Calu3 (cell line): ENCODE measurements around the gene WNK2. TPM values are rescaled to one million over a fixed set of nuclear protein-coding genes. Genes with fewer than 3 reads are reported as not detected.
"Not testable (repeated sequence)": the region's sequence is repeated elsewhere in the genome, so short reads cannot be mapped to it uniquely, and the experiment has no call there.

Experiments used
- BruUV-seq: library from RNA; stranded (reverse); fragments of 400-500 nt; replicated peaks from 2 replicates; lab custom pipeline; 2021; lab: Mats Ljungman, UMichigan
- CTCF ChIA-PET: fragments of 300-600 bp; sonication (Branson Sonifier 250); formaldehyde crosslinking; loops from one replicate; lab custom pipeline; 2022; ENCODE audit warnings: antibody characterized with exemption; lab: Charles Lee
- DNase-seq: peaks from one replicate; pipeline ENCODE4 v3.0.0; 2022
- H3K27ac Mint-ChIP-seq: one replicate; pipeline ENCODE4 v1.8.0; 2022; ENCODE audit warnings: mixed read lengths; ENCODE audit not compliant: unreplicated experiment
- H3K27me3 Mint-ChIP-seq: one replicate; pipeline ENCODE4 v1.8.0; 2022; ENCODE audit warnings: mixed read lengths; ENCODE audit not compliant: unreplicated experiment
- H3K36me3 Mint-ChIP-seq: one replicate; pipeline ENCODE4 v1.8.0; 2022; ENCODE audit warnings: mild to moderate bottlenecking, moderate library complexity, mixed read lengths; ENCODE audit not compliant: insufficient read depth, unreplicated experiment
- H3K4me1 Mint-ChIP-seq: one replicate; pipeline ENCODE4 v1.8.0; 2022; ENCODE audit warnings: mild to moderate bottlenecking, low read depth, mixed read lengths; ENCODE audit not compliant: unreplicated experiment
- H3K4me3 Mint-ChIP-seq: one replicate; pipeline ENCODE4 v1.8.0; 2022; ENCODE audit warnings: mild to moderate bottlenecking, low read depth, moderate library complexity, mixed read lengths; ENCODE audit not compliant: unreplicated experiment
- H3K9me3 Mint-ChIP-seq: one replicate; pipeline ENCODE4 v1.8.0; 2022; ENCODE audit warnings: low read depth, mixed read lengths; ENCODE audit not compliant: unreplicated experiment
- intact Hi-C: fragments of 100-400 bp; cut with micrococcal nuclease; formaldehyde crosslinking; loops from one replicate; pipeline ENCODE4 v1.10.0; 2022; ENCODE audit not compliant: unreplicated experiment
- total RNA-seq: library from RNA; stranded (reverse); gene quantifications from 2 replicates; pipeline ENCODE4 v1.2.3, GENCODE V29; 2022
- TF ChIP-seq, protein P1 (sequence below): fragments of 200-600 bp; IDR thresholded peaks from one replicate; pipeline ENCODE4 v1.8.0; 2022; ENCODE audit warnings: antibody characterized with exemption; ENCODE audit not compliant: unreplicated experiment

Gene WNK2
- total RNA-seq, 1 experiment from 2014 or later = 85.7 TPM

GRCh38 chr9:93319992-93320500 is 136.1 kb downstream of the WNK2 start:
- peaks cover 3% of the 10 kb centered on the region for H3K36me3 Mint-ChIP-seq
- CTCF ChIA-PET = no interaction called here
- H3K27me3 Mint-ChIP-seq = no peaks in the 10 kb centered on the region
- no peak overlapping the region for H3K4me3 Mint-ChIP-seq
- TF ChIP-seq, protein P1, sequence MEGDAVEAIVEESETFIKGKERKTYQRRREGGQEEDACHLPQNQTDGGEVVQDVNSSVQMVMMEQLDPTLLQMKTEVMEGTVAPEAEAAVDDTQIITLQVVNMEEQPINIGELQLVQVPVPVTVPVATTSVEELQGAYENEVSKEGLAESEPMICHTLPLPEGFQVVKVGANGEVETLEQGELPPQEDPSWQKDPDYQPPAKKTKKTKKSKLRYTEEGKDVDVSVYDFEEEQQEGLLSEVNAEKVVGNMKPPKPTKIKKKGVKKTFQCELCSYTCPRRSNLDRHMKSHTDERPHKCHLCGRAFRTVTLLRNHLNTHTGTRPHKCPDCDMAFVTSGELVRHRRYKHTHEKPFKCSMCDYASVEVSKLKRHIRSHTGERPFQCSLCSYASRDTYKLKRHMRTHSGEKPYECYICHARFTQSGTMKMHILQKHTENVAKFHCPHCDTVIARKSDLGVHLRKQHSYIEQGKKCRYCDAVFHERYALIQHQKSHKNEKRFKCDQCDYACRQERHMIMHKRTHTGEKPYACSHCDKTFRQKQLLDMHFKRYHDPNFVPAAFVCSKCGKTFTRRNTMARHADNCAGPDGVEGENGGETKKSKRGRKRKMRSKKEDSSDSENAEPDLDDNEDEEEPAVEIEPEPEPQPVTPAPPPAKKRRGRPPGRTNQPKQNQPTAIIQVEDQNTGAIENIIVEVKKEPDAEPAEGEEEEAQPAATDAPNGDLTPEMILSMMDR = no peak
- H3K4me1 Mint-ChIP-seq = no peaks in the 10 kb centered on the region
- H3K9me3 Mint-ChIP-seq = no peaks in the 10 kb centered on the region
- BruUV-seq = no TSS peak
- intact Hi-C loops = no loop called here
- DNase-seq = no peak
- H3K27ac Mint-ChIP-seq = no peak overlapping the region

- DNase-seq = no peak
- peaks cover 6% of the 10 kb centered on the region for H3K36me3 Mint-ChIP-seq
Measured at GRCh38 chr9:93320591-93321219, 136.8 kb downstream of the WNK2 start.

GRCh38 chr9:93321220-93321610 is 137.3 kb downstream of the WNK2 start:
- peaks cover 6% of the 10 kb centered on the region for H3K36me3 Mint-ChIP-seq
- TF ChIP-seq, protein P1 = no peak
- CTCF ChIA-PET = no interaction called here
- DNase-seq = no peak
- no peaks in the 10 kb centered on the region for H3K4me1 Mint-ChIP-seq
- no peaks in the 10 kb centered on the region for H3K27me3 Mint-ChIP-seq
- H3K9me3 Mint-ChIP-seq = no peaks in the 10 kb centered on the region
- no peak overlapping the region for H3K27ac Mint-ChIP-seq
- BruUV-seq = no TSS peak
- H3K4me3 Mint-ChIP-seq = no peak overlapping the region
- intact Hi-C loops = no loop called here

More at GRCh38 chr9:93320591-93321219, 136.8 kb downstream of the WNK2 start:
- CTCF ChIA-PET = no interaction called here
- TF ChIP-seq, protein P1 = no peak
- no peak overlapping the region for H3K4me3 Mint-ChIP-seq
- BruUV-seq = no TSS peak
- no peaks in the 10 kb centered on the region for H3K4me1 Mint-ChIP-seq
- no peaks in the 10 kb centered on the region for H3K9me3 Mint-ChIP-seq
- H3K27ac Mint-ChIP-seq = no peak overlapping the region
- H3K27me3 Mint-ChIP-seq = no peaks in the 10 kb centered on the region
- intact Hi-C loops = no loop called here

DNA sequence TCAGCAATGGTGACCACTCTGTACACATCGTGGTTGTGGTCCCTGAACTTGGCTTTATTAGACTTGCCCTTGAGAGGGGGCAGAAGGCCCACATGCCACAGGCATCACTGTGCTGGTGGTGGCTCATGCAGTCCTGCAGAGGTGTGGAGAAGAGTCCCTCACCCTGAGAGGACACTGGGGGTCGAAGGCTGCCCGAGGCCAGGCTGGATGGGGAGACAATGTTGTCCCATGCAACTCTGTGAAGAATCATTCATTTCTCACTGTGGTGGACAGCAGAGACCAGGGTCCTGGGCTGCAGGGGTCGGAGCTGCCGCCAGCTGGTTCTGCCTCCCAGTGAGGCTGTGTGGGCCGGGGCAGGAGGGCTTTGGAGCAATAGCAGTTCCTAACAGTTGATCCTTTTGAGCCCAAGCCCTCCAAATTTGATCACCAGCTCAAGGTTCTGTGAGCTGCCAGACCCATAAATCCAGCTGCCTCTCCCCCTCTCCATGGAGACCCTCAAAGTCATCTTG is 139.6 kb downstream of the WNK2 start:
- H3K27me3 Mint-ChIP-seq, H3K27ac Mint-ChIP-seq, DNase-seq, BruUV-seq, H3K4me1 Mint-ChIP-seq, H3K36me3 Mint-ChIP-seq, intact Hi-C loops, H3K9me3 Mint-ChIP-seq, CTCF ChIA-PET, H3K4me3 Mint-ChIP-seq: not testable (repeated sequence)
